HG03520 (cell line): ENCODE data around the gene CPSF4L.
"Not testable (repeated sequence)": the region's sequence is repeated elsewhere in the genome, so short reads cannot be mapped to it uniquely, and the experiment has no call there.

ENCODE experiments used
- ATAC-seq: cut with Tn5 transposase; IDR thresholded peaks from one replicate; pipeline ENCODE4 v1.9.1; 2021; ENCODE audit warnings: mild to moderate bottlenecking, moderate library complexity; ENCODE audit not compliant: unreplicated experiment

Gene CPSF4L

GRCh38 chr17:73269791-73270190, 8.1 kb upstream of the CPSF4L start:
- ATAC-seq = no peak

- ATAC-seq = no peak
Measured at GRCh38 chr17:73269329-73269615, 7.6 kb upstream of the CPSF4L start.

- ATAC-seq = no peak
Measured at GRCh38 chr17:73268582-73269328, 7.1 kb upstream of the CPSF4L start.

GRCh38 chr17:73267648-73268537, 6.2 kb upstream of the CPSF4L start:
- no peak for ATAC-seq

- ATAC-seq = no peak
Measured at GRCh38 chr17:73266796-73267195, 5.1 kb upstream of the CPSF4L start.

GRCh38 chr17:73265646-73266640, 4.3 kb upstream of the CPSF4L start:
- no peak for ATAC-seq

- ATAC-seq = not testable (repeated sequence)
Measured at GRCh38 chr17:73264448-73264847, 2.8 kb upstream of the CPSF4L start.

GRCh38 chr17:73262676-73263642, 1.3 kb upstream of the CPSF4L start:
- ATAC-seq = no peak

- no peak for ATAC-seq
Measured at GRCh38 chr17:73261952-73262675, 434 bp upstream of the CPSF4L start.

- ATAC-seq = no peak
Measured at GRCh38 chr17:73257516-73257915, 4.2 kb downstream of the CPSF4L start.

GRCh38 chr17:73256220-73256619, 5.5 kb downstream of the CPSF4L start:
- no peak for ATAC-seq

- no peak for ATAC-seq
Measured at GRCh38 chr17:73255671-73256181, 6.0 kb downstream of the CPSF4L start.

GRCh38 chr17:73251871-73252270, 9.8 kb downstream of the CPSF4L start:
- ATAC-seq = no peak

GRCh38 chr17:73250851-73251640, 10.6 kb downstream of the CPSF4L start:
- ATAC-seq = no peak

GRCh38 chr17:73249700-73250099, 12.0 kb downstream of the CPSF4L start:
- ATAC-seq = no peak

GRCh38 chr17:73248532-73248931, 13.1 kb downstream of the CPSF4L start:
- no peak for ATAC-seq

GRCh38 chr17:73247726-73248125, 14.0 kb downstream of the CPSF4L start:
- no peak for ATAC-seq

GRCh38 chr17:73240561-73240960, 21.1 kb downstream of the CPSF4L start:
- ATAC-seq = no peak
